ENCODE data around the gene MYT1.

GRCh38 chr20:64183313-64183712, 19.1 kb downstream of the MYT1 start:
- TF ChIP-seq CTCF (conservative IDR thresholded peaks at IDR 0.05; ENCODE audit: low read depth, low read length) (no peak), EZH2 (IDR thresholded peaks at IDR 0.05; ENCODE audit: low read length, unreplicated experiment) (no peak)

Measured in PC-3 (cell line).